GM19395 (cell line): Measurements from ENCODE around the gene DLGAP1.

Experiments
- ATAC-seq: cut with Tn5 transposase; IDR thresholded peaks from one replicate; pipeline ENCODE4 v1.9.1; 2021; ENCODE audit warnings: mild to moderate bottlenecking, moderate library complexity; ENCODE audit not compliant: unreplicated experiment

Gene DLGAP1

GRCh38 chr18:4245456-4245855, 209.7 kb downstream of the DLGAP1 start:
- no peak for ATAC-seq

GRCh38 chr18:4242431-4243161, 212.5 kb downstream of the DLGAP1 start:
- ATAC-seq = no peak

- ATAC-seq = no peak
Measured at GRCh38 chr18:4241090-4241617, 214.0 kb downstream of the DLGAP1 start.

- no peak for ATAC-seq
Measured at GRCh38 chr18:4238966-4239365, 216.1 kb downstream of the DLGAP1 start.

- ATAC-seq = no peak
Measured at GRCh38 chr18:4237664-4238041, 217.5 kb downstream of the DLGAP1 start.

GRCh38 chr18:4236940-4237663, 218.0 kb downstream of the DLGAP1 start:
- ATAC-seq = no peak

- ATAC-seq = no peak
Measured at GRCh38 chr18:4233468-4233867, 221.6 kb downstream of the DLGAP1 start.

GRCh38 chr18:4232656-4233055, 222.5 kb downstream of the DLGAP1 start:
- ATAC-seq = no peak

GRCh38 chr18:4231260-4231659, 223.8 kb downstream of the DLGAP1 start:
- no peak for ATAC-seq

- no peak for ATAC-seq
Measured at GRCh38 chr18:4230450-4231168, 224.5 kb downstream of the DLGAP1 start.

GRCh38 chr18:4224031-4224704, 230.9 kb downstream of the DLGAP1 start:
- ATAC-seq = no peak

GRCh38 chr18:4211111-4211837, 243.8 kb downstream of the DLGAP1 start:
- ATAC-seq = no peak

- ATAC-seq = no peak
Measured at GRCh38 chr18:4208366-4208765, 246.7 kb downstream of the DLGAP1 start.

GRCh38 chr18:4207383-4207985, 247.6 kb downstream of the DLGAP1 start:
- ATAC-seq = no peak

GRCh38 chr18:4204438-4204720, 250.7 kb downstream of the DLGAP1 start:
- ATAC-seq = no peak

GRCh38 chr18:4203568-4204437, 251.3 kb downstream of the DLGAP1 start:
- no peak for ATAC-seq

GRCh38 chr18:4200399-4200798, 254.7 kb downstream of the DLGAP1 start:
- no peak for ATAC-seq

GRCh38 chr18:4198956-4199355, 256.2 kb downstream of the DLGAP1 start:
- ATAC-seq = no peak

- no peak for ATAC-seq
Measured at GRCh38 chr18:4196351-4196750, 258.8 kb downstream of the DLGAP1 start.
